GM12865 (cell line): ENCODE measurements around the gene CASP12.

Source experiments
- DNase-seq: peaks from one replicate; pipeline ENCODE4 v3.0.0; 2010; ENCODE audit warnings: low read depth
- H3K4me3 ChIP-seq: 2 replicates; pipeline ENCODE4 v1.5.1; 2011; ENCODE audit warnings: mild to moderate bottlenecking, low read depth, low read length, control low read depth
- CTCF ChIP-seq: IDR thresholded peaks from 2 replicates; pipeline ENCODE4 v1.5.1; 2011; ENCODE audit warnings: low read length, control low read depth, low read depth, inconsistent platforms; ENCODE audit not compliant: insufficient read depth; ENCODE audit errors: missing control alignments

Gene CASP12

DNA sequence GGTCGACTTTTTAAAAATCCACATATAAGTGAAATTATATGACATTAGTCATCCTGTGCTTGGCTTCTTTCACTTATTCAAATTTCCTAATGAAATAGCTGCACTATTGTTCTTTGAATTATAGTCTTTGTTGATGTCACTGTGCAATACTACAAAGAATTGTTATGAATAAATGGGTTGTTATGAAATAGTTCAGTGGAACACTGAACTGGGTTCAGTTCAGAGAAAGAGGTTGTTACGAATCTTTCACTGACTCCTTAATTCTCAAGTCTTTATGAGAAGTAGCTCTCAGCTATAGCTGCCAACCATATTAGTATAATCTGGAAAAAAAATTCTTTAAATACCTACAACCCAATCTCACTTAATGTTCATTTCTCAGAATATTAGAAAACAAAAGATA lies 42.3 kb downstream of the CASP12 start:
- no peak for TF ChIP-seq CTCF
- H3K4me3 ChIP-seq = no peak overlapping the region
- no peak for DNase-seq

DNA sequence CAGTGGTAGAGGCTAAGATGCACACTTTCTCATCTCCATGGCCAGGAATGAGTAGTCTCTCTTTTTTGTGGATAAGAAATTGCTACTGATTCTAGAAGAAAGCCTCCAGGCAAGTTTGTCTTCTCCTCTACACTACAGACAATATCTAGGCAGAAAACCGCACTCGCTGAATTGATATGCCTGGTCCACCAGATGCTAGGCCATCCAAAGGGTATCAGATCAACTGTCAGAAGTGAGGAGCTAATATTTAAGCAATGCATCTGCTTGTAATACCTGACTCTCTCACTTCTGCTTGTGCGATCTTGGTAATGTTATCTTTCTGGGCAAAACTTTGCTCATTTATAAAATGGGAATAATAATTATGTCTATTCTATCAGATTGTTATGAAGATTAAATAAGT lies 45.0 kb downstream of the CASP12 start:
- H3K4me3 ChIP-seq = no peak overlapping the region
- DNase-seq = no peak
- no peak for TF ChIP-seq CTCF

DNA sequence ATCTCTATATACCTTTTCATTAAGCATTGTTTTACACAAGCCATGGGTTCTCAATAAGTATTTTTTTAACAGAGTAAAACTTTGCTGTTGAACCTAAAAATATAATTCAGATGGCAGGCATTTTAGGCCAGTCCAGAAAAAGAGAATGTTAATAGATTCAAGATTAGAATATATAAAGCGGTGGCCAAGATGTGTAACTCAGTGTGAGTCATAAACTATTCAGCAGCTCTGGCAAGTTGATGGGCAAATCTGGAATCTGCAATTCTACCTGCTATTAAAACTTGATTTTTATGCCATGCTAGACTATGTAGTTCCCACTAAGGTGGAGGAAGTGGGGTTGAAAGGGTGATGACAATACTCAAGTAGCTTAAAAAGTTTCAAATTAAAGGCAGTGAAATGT lies 45.4 kb downstream of the CASP12 start:
- no peak for DNase-seq
- H3K4me3 ChIP-seq = no peak overlapping the region
- TF ChIP-seq CTCF = no peak

- no peak for DNase-seq
- TF ChIP-seq CTCF = no peak
- H3K4me3 ChIP-seq = no peak overlapping the region
Observed at GRCh38 chr11:104846216-104846615, 52.0 kb downstream of the CASP12 start.

DNA sequence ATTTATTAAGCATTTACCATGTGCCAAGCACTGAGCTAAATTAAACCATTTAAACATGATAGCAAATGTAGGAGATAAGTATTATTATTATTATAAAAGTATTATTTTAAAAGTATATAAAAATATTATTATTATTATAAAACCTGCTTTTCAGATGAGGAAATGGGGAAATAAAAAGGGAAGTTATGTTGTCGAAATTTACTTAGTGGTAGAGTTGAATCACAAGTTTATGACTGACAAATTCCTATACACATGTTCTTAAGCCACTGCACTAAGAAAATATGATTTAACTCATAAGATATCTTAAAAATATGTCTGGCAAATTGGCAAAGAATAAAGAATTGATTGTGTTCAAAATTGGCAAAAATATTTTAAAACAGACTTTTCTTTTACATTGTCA lies 53.8 kb downstream of the CASP12 start:
- no peak for DNase-seq
- H3K4me3 ChIP-seq = no peak overlapping the region
- no peak for TF ChIP-seq CTCF

DNA sequence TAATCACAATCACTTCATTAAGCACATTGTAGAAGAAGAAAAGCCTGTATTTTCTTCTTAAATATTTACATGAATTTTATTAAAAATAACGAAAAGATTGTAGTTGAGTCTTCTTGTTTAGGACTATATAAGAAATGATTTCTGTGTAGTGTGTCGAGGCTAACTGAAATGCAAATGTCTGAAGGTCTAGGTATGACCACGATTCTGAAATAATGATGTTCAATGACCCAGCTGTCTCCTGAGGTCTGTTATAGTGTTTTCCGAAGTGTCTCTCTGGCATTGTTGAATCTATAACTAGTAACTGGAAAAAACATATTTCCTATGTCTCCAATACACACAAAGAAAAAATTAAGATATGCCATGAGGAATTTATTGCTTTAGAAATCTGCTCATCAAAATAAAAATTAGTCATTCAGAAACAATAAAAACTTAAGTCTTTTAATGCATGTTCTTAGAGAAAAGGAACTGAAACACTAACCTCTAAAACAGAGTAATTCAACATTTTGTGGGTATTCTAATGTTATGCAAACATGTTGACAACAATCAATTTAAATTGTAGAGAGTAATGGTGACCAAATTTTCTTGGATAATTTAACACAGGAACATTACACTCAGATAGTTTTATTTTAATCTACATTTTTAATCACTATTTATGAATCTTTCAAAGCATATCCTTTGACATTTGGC lies 55.0 kb downstream of the CASP12 start:
- TF ChIP-seq CTCF = no peak
- no peak for DNase-seq
- H3K4me3 ChIP-seq = no peak overlapping the region

- no peak overlapping the region for H3K4me3 ChIP-seq
- DNase-seq = no peak
- TF ChIP-seq CTCF = no peak
Observed at GRCh38 chr11:104841973-104842525, 56.2 kb downstream of the CASP12 start.
